Measurements from ENCODE around the gene MS4A7.
"Not testable (repeated sequence)": the region's sequence is repeated elsewhere in the genome, so short reads cannot be mapped to it uniquely, and the experiment has no call there.

Gene MS4A7, protein sequence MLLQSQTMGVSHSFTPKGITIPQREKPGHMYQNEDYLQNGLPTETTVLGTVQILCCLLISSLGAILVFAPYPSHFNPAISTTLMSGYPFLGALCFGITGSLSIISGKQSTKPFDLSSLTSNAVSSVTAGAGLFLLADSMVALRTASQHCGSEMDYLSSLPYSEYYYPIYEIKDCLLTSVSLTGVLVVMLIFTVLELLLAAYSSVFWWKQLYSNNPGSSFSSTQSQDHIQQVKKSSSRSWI

GRCh38 chr11:60378354-60378753 lies at the start of gene MS4A7:
Gene MS4A7, plus strand, starts transcription at chr11:60378532. Its CDS starts 4,610 bp downstream, at chr11:60383142.
- DNase-seq (ENCODE audit: low spot score): no peak

DNA sequence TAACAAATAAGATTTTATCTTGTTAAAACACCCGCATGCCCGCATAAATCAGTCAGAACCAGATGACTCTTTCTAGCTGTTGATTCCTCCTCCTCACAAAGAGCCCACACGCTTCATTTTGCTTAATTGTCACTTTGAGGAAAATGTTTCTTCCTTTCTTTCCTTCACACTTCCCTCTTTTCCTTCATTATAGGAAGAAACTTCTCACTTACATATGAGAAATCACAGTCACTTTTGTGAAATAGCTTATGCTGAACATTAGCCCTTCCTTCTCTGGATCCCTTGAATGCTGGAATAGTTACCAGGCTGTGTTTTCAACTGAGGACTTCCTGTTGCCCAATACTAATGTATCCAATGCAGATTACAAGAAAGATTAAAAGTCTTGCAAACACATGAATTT lies 45.5 kb upstream of the MS4A7 start:
- no peak for DNase-seq (ENCODE audit: low spot score)

- peak; percentile 62 for DNase-seq (ENCODE audit: low spot score)
These were observed 44.2 kb upstream of the MS4A7 start for GRCh38 chr11:60334005-60334620.

DNA sequence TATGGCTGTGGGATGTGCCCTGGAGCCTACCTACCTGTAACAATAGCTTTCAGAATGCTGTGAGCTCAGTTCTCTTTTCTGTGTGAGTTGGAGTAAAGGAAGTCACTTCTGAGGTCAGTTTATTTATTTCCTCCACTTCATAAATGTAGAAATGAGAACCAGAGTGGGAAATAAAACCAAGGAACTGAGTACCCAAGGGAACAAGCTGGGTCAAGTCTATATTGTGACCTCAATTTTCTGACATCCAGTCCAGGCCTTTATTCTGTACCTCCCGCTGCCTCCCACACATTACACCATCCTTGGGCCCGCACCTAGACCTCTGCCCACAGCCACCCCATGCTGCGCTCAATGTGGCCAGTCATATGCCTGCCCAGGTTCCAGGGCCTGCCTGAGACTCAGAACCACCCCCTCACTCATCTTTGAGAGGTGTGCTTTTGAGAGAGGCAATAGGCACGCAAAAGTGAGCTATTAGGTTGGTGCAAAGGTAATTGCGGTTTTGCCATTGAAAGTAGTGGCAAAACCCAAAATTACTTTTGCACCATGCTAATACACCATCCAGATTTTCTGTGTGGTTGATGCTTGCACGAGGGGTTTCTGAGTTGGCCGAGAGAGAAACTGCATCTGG lies 41.5 kb upstream of the MS4A7 start:
- DNase-seq (ENCODE audit: low spot score): no peak

- DNase-seq (ENCODE audit: low spot score): no peak
These were observed 40.3 kb upstream of the MS4A7 start for GRCh38 chr11:60338053-60338452.

- DNase-seq (ENCODE audit: low spot score): no peak
These were observed 39.0 kb upstream of the MS4A7 start for GRCh38 chr11:60339356-60339755.

DNA sequence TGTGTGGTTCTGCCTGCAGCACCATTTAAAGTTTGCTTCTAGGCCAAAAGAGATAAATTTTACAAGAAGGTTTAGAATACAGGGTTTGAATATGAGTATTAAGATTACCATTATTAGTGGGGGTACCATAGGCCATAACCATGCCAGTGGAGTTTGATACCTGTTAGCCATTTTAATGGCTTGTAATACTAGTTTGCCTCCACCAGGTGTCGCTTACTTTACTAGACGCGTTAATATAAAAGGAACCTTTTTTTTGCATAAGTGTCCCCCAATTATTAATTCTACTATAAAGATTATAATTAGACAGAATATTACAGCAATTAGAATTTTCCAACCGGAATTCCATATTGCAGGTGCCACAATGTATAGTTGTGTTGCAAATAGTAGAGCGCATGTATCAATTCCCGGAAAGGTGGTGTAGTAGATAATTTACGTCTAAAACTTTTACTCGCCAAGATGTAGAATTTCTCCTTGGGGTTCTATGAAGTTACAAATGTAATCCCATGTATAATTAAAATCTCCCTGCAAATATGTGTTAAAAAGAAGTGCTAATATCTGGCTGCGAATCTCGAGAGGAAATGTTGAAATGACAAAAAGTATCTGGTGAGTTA lies 35.1 kb upstream of the MS4A7 start:
- DNase-seq (ENCODE audit: low spot score): peak; percentile 8

DNA sequence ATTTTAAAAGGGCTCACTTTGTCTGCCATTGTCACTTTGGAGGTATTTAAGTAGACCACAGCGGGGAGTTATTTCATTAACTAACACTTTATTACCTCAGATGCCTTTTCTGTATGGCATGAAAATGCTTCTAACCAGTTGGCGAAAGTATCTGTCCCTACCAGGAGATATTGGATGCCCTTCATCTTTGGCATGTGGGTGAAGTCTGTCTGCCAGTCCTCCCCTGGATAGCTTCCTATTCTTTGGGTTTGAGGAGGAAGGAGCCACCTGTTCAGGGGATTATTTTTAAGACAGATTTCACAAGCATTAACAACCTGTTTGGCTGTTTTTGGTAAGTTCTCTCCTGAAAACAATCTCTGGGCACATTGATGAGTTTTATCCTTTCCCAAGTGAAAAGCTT lies 34.2 kb upstream of the MS4A7 start:
- DNase-seq (ENCODE audit: low spot score): no peak

GRCh38 chr11:60345489-60345888 lies 32.8 kb upstream of the MS4A7 start:
- peak; percentile 13 for DNase-seq (ENCODE audit: low spot score)

DNA sequence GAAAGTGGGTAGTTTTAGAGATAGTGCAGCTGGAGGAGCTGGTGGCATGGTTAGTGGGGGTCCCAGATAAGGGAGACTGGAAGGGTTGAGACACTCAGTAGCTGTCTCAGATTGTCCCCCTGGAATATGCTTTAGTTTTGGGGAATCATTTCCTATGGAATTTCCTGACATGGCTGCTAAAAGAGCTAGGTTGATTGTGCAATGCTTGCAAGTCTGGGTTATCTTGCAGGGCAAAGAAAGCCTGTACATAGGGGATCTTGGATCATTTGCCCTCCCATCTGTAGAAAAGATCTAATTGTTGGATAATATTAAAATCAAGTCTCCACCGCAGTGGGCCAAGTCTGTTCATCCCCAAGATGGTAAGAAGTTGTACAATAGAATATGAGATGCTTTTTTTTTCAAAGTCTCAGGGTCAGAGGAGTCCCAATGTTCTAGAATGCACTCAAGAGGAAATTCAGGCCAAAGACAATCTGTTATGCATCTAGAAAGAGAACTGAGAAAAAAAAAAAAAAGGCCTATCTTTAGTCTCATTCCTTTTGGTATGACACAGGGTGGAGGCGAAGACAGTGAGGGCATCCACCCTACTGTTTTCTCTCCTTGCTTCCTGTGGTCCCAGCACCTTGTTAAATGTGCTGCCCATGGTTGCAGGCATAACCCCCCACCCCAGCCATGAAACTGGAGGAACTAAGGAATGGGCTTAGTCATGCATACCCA lies 31.1 kb upstream of the MS4A7 start:
- DNase-seq (ENCODE audit: low spot score): no peak

- no peak for DNase-seq (ENCODE audit: low spot score)
These were observed 30.2 kb upstream of the MS4A7 start for GRCh38 chr11:60348116-60348515.

DNA sequence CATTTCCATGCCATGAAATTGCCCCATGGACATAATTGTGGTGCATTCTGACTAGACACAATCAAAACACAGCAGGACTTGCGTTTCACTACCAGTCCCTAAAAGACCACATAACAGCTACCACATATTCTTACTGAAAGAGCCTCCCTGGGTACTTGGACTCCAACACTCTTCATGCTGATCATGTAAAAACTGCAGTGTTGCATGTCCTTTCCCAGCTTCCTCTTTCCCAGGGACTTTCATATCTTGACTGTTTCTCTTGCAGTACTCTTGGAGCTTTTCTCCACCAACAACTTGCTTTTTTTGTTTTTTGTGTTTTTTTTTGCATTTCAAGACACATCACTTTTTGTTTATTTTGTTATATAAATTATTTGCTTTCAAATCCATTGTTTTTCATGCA lies 28.3 kb upstream of the MS4A7 start:
- no peak for DNase-seq (ENCODE audit: low spot score)

- no peak for DNase-seq (ENCODE audit: low spot score)
These were observed 20.6 kb upstream of the MS4A7 start for GRCh38 chr11:60357771-60358170.

DNA sequence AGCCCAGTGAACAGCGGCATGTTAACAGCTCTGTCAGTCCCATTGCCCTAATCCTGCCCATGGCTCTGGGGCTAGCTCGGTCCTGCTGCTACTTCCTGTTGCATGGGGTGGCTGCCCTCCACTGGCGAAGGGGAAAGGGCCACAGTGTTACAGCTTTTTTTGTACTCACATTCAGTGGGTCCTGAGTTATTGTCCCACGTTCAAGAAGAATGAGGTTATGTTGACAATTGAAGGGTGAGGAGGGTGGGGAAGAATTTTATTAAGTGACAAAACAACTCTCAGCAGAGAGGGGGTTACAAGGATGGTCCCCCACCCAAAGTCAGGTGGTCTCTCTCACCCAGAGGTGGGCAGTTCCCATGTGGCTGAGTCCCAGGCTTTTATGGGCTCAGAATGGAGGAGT lies 17.7 kb upstream of the MS4A7 start:
- no peak for DNase-seq (ENCODE audit: low spot score)

GRCh38 chr11:60362241-60362640 lies 16.1 kb upstream of the MS4A7 start:
- DNase-seq (ENCODE audit: low spot score): no peak

- peak; percentile 65 for DNase-seq (ENCODE audit: low spot score)
These were observed 14.5 kb upstream of the MS4A7 start for GRCh38 chr11:60363542-60364470.

DNA sequence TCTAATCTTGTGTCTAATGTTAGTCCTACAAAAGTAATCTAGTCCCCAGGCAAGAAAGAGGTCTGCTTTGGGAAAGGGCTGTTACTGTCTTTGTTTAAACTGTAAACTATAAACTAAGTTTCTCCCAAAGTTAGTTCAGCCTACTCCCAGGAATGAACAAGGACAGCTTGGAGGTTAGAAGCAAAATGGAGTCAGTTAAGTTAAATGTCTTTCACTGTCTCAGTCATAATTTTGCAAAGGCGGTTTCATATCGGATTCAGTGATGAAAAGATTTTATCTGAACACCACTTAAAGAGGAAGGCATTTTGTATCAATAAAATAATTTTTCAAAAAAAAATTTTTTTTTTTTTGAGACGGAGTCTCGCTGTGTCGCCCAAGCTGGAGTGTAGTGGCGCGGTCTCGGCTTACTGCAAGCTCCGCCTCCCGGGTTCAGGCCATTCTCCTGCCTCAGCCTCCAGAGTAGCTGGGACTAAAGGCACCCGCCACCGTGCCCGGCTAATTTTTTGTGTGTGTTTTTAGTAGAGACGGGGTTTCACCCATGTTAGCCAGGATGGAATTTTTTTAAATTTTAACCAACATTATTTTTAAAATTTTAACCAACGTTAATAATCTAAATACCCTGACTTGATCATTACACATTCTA lies 11.9 kb upstream of the MS4A7 start:
- not testable (repeated sequence) for DNase-seq (ENCODE audit: low spot score)

GRCh38 chr11:60367009-60367408 lies 11.3 kb upstream of the MS4A7 start:
- DNase-seq (ENCODE audit: low spot score): no peak

- no peak for DNase-seq (ENCODE audit: low spot score)
These were observed 10.4 kb upstream of the MS4A7 start for GRCh38 chr11:60367896-60368295.

- no peak for DNase-seq (ENCODE audit: low spot score)
These were observed 8.0 kb upstream of the MS4A7 start for GRCh38 chr11:60370252-60370810.
